AG09319 (cell line): ENCODE measurements around the gene NEK7.

Experiments used
- DNase-seq: peaks from one replicate; pipeline ENCODE4 v3.0.0-alpha.2; 2010; ENCODE audit warnings: low read depth; ENCODE audit errors: extremely low read depth
- CTCF ChIP-seq: IDR thresholded peaks from 2 replicates; pipeline ENCODE4 v1.5.1; 2011; ENCODE audit warnings: low read depth, mild to moderate bottlenecking, inconsistent platforms, low read length, moderate library complexity

Gene NEK7

GRCh38 chr1:198340139-198340538, 183.3 kb downstream of the NEK7 start:
- no peak for TF ChIP-seq CTCF
- DNase-seq: no peak

- TF ChIP-seq CTCF: no peak
- no peak for DNase-seq
Observed at GRCh38 chr1:198346178-198346577, 189.4 kb downstream of the NEK7 start.

- no peak for TF ChIP-seq CTCF
- DNase-seq: no peak
Observed at GRCh38 chr1:198350456-198350855, 193.7 kb downstream of the NEK7 start.

- no peak for TF ChIP-seq CTCF
- DNase-seq: no peak
Observed at GRCh38 chr1:198352975-198353695, 196.3 kb downstream of the NEK7 start.

GRCh38 chr1:198357937-198358336, 201.1 kb downstream of the NEK7 start:
- no peak for DNase-seq
- TF ChIP-seq CTCF: no peak

GRCh38 chr1:198359024-198359653, 202.3 kb downstream of the NEK7 start:
- no peak for DNase-seq
- peak; percentile 32 for TF ChIP-seq CTCF

GRCh38 chr1:198360208-198360729, 203.5 kb downstream of the NEK7 start:
- TF ChIP-seq CTCF: no peak
- DNase-seq: no peak
